HepG2 (cell line): ENCODE results near the gene VGF. TPM values are rescaled to one million over a fixed set of nuclear protein-coding genes. Genes with fewer than 3 reads are reported as not detected.

Source experiments
- HMGXB3 ChIP-seq: sonication (generic); formaldehyde crosslinking; IDR thresholded peaks from 2 replicates; pipeline ENCODE4 v1.4.0; 2020; ENCODE audit warnings: missing genetic modification reagents, borderline replicate concordance
- KLF9 ChIP-seq: IDR thresholded peaks from 2 replicates; pipeline ENCODE4 v1.6.1; 2016; ENCODE audit warnings: low read depth
- MAFG ChIP-seq: sonication (generic); formaldehyde crosslinking; IDR thresholded peaks from 2 replicates; pipeline ENCODE4 v1.5.1; 2020; ENCODE audit warnings: mild to moderate bottlenecking, missing genetic modification reagents
- MIXL1 ChIP-seq: IDR thresholded peaks from 2 replicates; pipeline ENCODE4 v1.6.1; 2016
- MXD3 ChIP-seq: IDR thresholded peaks from 2 replicates; pipeline ENCODE4 v1.6.1; 2016; ENCODE audit warnings: mild to moderate bottlenecking, missing biosample characterization, missing genetic modification reagents
- NR2C2 ChIP-seq: sonication (generic); formaldehyde crosslinking; IDR thresholded peaks from 2 replicates; pipeline ENCODE4 v1.4.0; 2020; ENCODE audit warnings: missing genetic modification reagents, mild to moderate bottlenecking, moderate library complexity, borderline replicate concordance
- PAWR ChIP-seq: sonication (generic); formaldehyde crosslinking; IDR thresholded peaks from 2 replicates; pipeline ENCODE4 v1.4.0; 2020; ENCODE audit warnings: missing genetic modification reagents, mild to moderate bottlenecking, borderline replicate concordance
- PLRG1 ChIP-seq: fragments of 450-650 bp; conservative IDR thresholded peaks from 2 replicates; pipeline ENCODE4 v1.6.1; 2016
- RBM39 ChIP-seq: fragments of 200-400 bp; formaldehyde crosslinking; IDR thresholded peaks from one replicate; pipeline ENCODE4 v1.6.1; 2018; ENCODE audit warnings: antibody characterized with exemption, mild to moderate bottlenecking, low read depth, low read length; ENCODE audit not compliant: poor library complexity, severe bottlenecking
- REXO4 ChIP-seq: sonication (generic); formaldehyde crosslinking; IDR thresholded peaks from 2 replicates; pipeline ENCODE4 v1.8.0; 2022; ENCODE audit warnings: missing genetic modification reagents, mild to moderate bottlenecking, borderline replicate concordance
- RNF2 ChIP-seq: fragments of 450-650 bp; conservative IDR thresholded peaks from 2 replicates; pipeline ENCODE4 v1.6.1; 2016; ENCODE audit warnings: low read depth
- SKI ChIP-seq: fragments of 450-650 bp; IDR thresholded peaks from one replicate; pipeline ENCODE4 v1.6.1; 2018; ENCODE audit warnings: mild to moderate bottlenecking; ENCODE audit not compliant: partially characterized antibody
- SOX6 ChIP-seq, 2 experiments: fragments of 450-650 bp in 1 of 2; sonication (generic) in 1 of 2; formaldehyde crosslinking in 1 of 2; IDR thresholded peaks; 2 replicates each; pipeline versions ENCODE4 v1.4.0 to v1.6.1; 2017 to 2020; ENCODE audit warnings: antibody characterized with exemption in 1 of 2, mild to moderate bottlenecking in 1 of 2, missing genetic modification reagents in 1 of 2
- TRIM24 ChIP-seq: sonication (generic); formaldehyde crosslinking; IDR thresholded peaks from 2 replicates; pipeline ENCODE4 v1.8.0; 2022; ENCODE audit warnings: mild to moderate bottlenecking, missing genetic modification reagents
- ZFP62 ChIP-seq: sonication (generic); formaldehyde crosslinking; IDR thresholded peaks from 2 replicates; pipeline ENCODE4 v1.4.0; 2020; ENCODE audit warnings: missing genetic modification reagents
- ZNF10 ChIP-seq: sonication (generic); formaldehyde crosslinking; IDR thresholded peaks from 2 replicates; pipeline ENCODE4 v1.4.0; 2020; ENCODE audit warnings: mild to moderate bottlenecking, low read depth, missing genetic modification reagents, borderline replicate concordance
- ZNF225 ChIP-seq: sonication (generic); formaldehyde crosslinking; IDR thresholded peaks from 2 replicates; pipeline ENCODE4 v1.4.0; 2020; ENCODE audit warnings: mild to moderate bottlenecking, missing genetic modification reagents
- ZNF251 ChIP-seq: sonication (generic); formaldehyde crosslinking; IDR thresholded peaks from 2 replicates; pipeline ENCODE4 v1.9.0; 2021; ENCODE audit warnings: mild to moderate bottlenecking, missing genetic modification reagents
- ZNF280B ChIP-seq: sonication (generic); formaldehyde crosslinking; IDR thresholded peaks from 2 replicates; pipeline ENCODE4 v1.5.0; 2020; ENCODE audit warnings: missing genetic modification reagents, mild to moderate bottlenecking, borderline replicate concordance
- ZUFSP ChIP-seq: sonication (generic); formaldehyde crosslinking; IDR thresholded peaks from 2 replicates; pipeline ENCODE4 v1.9.0; 2021; ENCODE audit warnings: missing genetic modification reagents, mild to moderate bottlenecking, borderline replicate concordance
- polyA plus RNA-seq, 8 experiments: library from polyadenylated mRNA; depleted of rRNA in 3 of 8; stranded (reverse) in 7 of 8; unstranded in 1 of 8; fragments of >200 nt; fragmentation: Illumina TruSeq in 4 of 8; extraction: Trizol in 4 of 8; gene quantifications; 2 replicates each; pipeline versions ENCODE4 v1.2.1 to v1.2.3, GENCODE V29; 2011 to 2016; ENCODE audit warnings: low read depth in 4 of 8, missing spikeins in 1 of 8, mixed read lengths in 1 of 8; ENCODE audit not compliant: insufficient read depth in 1 of 8
- total RNA-seq, 5 experiments: library from RNA; depleted of rRNA; stranded (reverse); fragments of >200 nt; fragmentation: Illumina TruSeq; extraction: Trizol; gene quantifications; 2 replicates each; pipeline ENCODE4 v1.2.3, GENCODE V29; 2016; ENCODE audit warnings: low read depth in 1 of 5

Gene VGF
- total and polyA plus RNA-seq, 2 of the 13 experiments (the other 11 are each of a cell fraction or from before 2014, with no cell fraction given) = 0.12 to 0.46 TPM

GRCh38 chr7:101201695-101202602, 36.6 kb upstream of the VGF start (continued):
- TF ChIP-seq MIXL1 (CRISPR knock-in tag) (no peak), PLRG1 (no peak), NR2C2 (CRISPR knock-in tag) (no peak), ZNF251 (CRISPR knock-in tag) (no peak), REXO4 (CRISPR knock-in tag) (no peak), SOX6 (IDR thresholded peaks at IDR 0.05) (no peak), SOX6 (CRISPR knock-in tag; IDR thresholded peaks at IDR 0.05) (peak; percentile 58), ZUFSP (CRISPR knock-in tag) (no peak), TRIM24 (CRISPR knock-in tag) (no peak), ZNF225 (CRISPR knock-in tag) (peak; percentile 47; the same call in 1 of the 2 replicates), ZFP62 (CRISPR knock-in tag) (no peak), MXD3 (0 out of 2 replicates have a peak, but pooled peaks have one; percentile 6), RBM39 (peak; percentile 36), ZNF280B (no peak), KLF9 (0 out of 2 replicates have a peak, but pooled peaks have one; percentile 20), SKI (peak; percentile 43), MAFG (CRISPR knock-in tag) (no peak), RNF2 (no peak), ZNF10 (CRISPR knock-in tag) (no peak), HMGXB3 (CRISPR knock-in tag) (no peak), PAWR (CRISPR knock-in tag) (no peak)
